Chondrocyte (in vitro differentiated cells): Measurements from ENCODE around the gene SLC7A1. TPM values are rescaled to one million over a fixed set of nuclear protein-coding genes. Genes with fewer than 3 reads are reported as not detected.

ENCODE experiments used
- DNase-seq: peaks from one replicate; pipeline ENCODE4 v3.0.0; 2021; ENCODE audit warnings: mixed read lengths, low spot score
- H3K27ac Mint-ChIP-seq: one replicate; pipeline ENCODE4 v1.8.0; 2021; ENCODE audit warnings: mild to moderate bottlenecking, moderate library complexity, mixed read lengths; ENCODE audit not compliant: unreplicated experiment
- H3K27me3 Mint-ChIP-seq: 2 replicates; pipeline ENCODE4 v1.8.0; 2021; ENCODE audit warnings: low read depth, mixed read lengths
- H3K36me3 Mint-ChIP-seq: 2 replicates; pipeline ENCODE4 v1.8.0; 2021; ENCODE audit warnings: low read depth, mixed read lengths
- H3K4me1 Mint-ChIP-seq: 2 replicates; pipeline ENCODE4 v1.8.0; 2021; ENCODE audit warnings: low read depth, mild to moderate bottlenecking, mixed read lengths
- H3K4me3 Mint-ChIP-seq: one replicate; pipeline ENCODE4 v1.8.0; 2021; ENCODE audit warnings: mild to moderate bottlenecking, moderate library complexity, mixed read lengths; ENCODE audit not compliant: unreplicated experiment
- H3K9me3 Mint-ChIP-seq: 2 replicates; pipeline ENCODE4 v1.8.0; 2021; ENCODE audit warnings: low read depth, mixed read lengths
- CTCF ChIP-seq: fragments of 200-600 bp; sonication (generic); IDR thresholded peaks from 2 replicates; pipeline ENCODE4 v1.5.0; 2021; ENCODE audit warnings: antibody characterized with exemption, mild to moderate bottlenecking, moderate library complexity
- total RNA-seq: library from RNA; stranded (reverse); gene quantifications from 3 replicates; pipeline ENCODE4 v1.2.1, GENCODE V29; 2021

Gene SLC7A1
- total RNA-seq, 1 donor from 2014 or later, result 111 TPM

- no peak overlapping the region for H3K27ac Mint-ChIP-seq
- no peaks in the 10 kb centered on the region for H3K36me3 Mint-ChIP-seq
- no peak for DNase-seq
- no peak overlapping the region for H3K4me3 Mint-ChIP-seq
- no peaks in the 10 kb centered on the region for H3K4me1 Mint-ChIP-seq
- H3K9me3 Mint-ChIP-seq, result no peaks in the 10 kb centered on the region
- H3K27me3 Mint-ChIP-seq, result peaks cover 19% of the 10 kb centered on the region
- TF ChIP-seq CTCF, result no peak
Measured at GRCh38 chr13:29474991-29475390, 120.5 kb downstream of the SLC7A1 start.

GRCh38 chr13:29473166-29473565 is 122.3 kb downstream of the SLC7A1 start:
- H3K4me1 Mint-ChIP-seq, result no peaks in the 10 kb centered on the region
- no peak for DNase-seq
- H3K36me3 Mint-ChIP-seq, result no peaks in the 10 kb centered on the region
- TF ChIP-seq CTCF, result no peak
- H3K4me3 Mint-ChIP-seq, result no peak overlapping the region
- H3K27ac Mint-ChIP-seq, result no peak overlapping the region
- peaks cover 11% of the 10 kb centered on the region for H3K27me3 Mint-ChIP-seq
- no peaks in the 10 kb centered on the region for H3K9me3 Mint-ChIP-seq

GRCh38 chr13:29472332-29472961 is 123.0 kb downstream of the SLC7A1 start:
- TF ChIP-seq CTCF, result peak; percentile 98
- no peak overlapping the region for H3K4me3 Mint-ChIP-seq
- H3K4me1 Mint-ChIP-seq, result no peaks in the 10 kb centered on the region
- H3K27ac Mint-ChIP-seq, result no peak overlapping the region
- DNase-seq, result no peak
- H3K9me3 Mint-ChIP-seq, result no peaks in the 10 kb centered on the region
- peaks cover 9% of the 10 kb centered on the region for H3K27me3 Mint-ChIP-seq
- no peaks in the 10 kb centered on the region for H3K36me3 Mint-ChIP-seq

- H3K27ac Mint-ChIP-seq, result no peak overlapping the region
- H3K9me3 Mint-ChIP-seq, result no peaks in the 10 kb centered on the region
- DNase-seq, result no peak
- H3K36me3 Mint-ChIP-seq, result no peaks in the 10 kb centered on the region
- no peaks in the 10 kb centered on the region for H3K4me1 Mint-ChIP-seq
- TF ChIP-seq CTCF, result no peak
- no peak overlapping the region for H3K4me3 Mint-ChIP-seq
- peaks cover 5% of the 10 kb centered on the region for H3K27me3 Mint-ChIP-seq
Measured at GRCh38 chr13:29471551-29471950, 123.9 kb downstream of the SLC7A1 start.

- no peak for DNase-seq
- Mint-ChIP-seq H3K27ac (no peak overlapping the region), H3K27me3 (peaks cover 6% of the 10 kb centered on the region), H3K4me3 (no peak overlapping the region), H3K4me1 (peaks cover 11% of the 10 kb centered on the region), H3K36me3 (peaks cover 2% of the 10 kb centered on the region), H3K9me3 (no peaks in the 10 kb centered on the region)
- no peak for TF ChIP-seq CTCF
Measured at GRCh38 chr13:29465741-29466293, 129.7 kb downstream of the SLC7A1 start.
